Measurements from ENCODE around the gene MCRIP1.

MCRIP1 gene

DNA sequence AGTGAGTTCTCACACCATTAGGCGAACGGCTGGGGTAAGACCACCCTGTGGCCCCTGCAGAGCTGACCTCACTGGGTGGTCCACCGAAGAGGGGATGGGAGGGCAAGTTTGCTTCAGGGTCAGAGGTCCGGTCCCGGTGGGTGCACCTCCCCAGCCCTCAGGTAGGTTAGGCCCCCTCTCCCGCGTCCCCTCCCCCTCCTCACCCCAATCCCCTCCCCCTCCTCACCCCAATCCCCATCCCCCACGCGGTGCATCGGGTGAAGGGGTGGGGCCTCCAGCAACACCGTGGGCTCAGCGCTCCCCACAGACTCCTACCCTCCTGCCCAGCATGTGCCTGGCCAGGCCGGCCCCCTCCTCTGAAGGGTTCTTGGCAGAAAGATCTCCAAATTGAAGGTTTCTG, 13.4 kb downstream of the MCRIP1 start:
- DNase-seq (ENCODE audit: low spot score) = no peak

- no peak for DNase-seq (ENCODE audit: low spot score)
These were observed 15.3 kb downstream of the MCRIP1 start for GRCh38 chr17:81817758-81818147.

DNA sequence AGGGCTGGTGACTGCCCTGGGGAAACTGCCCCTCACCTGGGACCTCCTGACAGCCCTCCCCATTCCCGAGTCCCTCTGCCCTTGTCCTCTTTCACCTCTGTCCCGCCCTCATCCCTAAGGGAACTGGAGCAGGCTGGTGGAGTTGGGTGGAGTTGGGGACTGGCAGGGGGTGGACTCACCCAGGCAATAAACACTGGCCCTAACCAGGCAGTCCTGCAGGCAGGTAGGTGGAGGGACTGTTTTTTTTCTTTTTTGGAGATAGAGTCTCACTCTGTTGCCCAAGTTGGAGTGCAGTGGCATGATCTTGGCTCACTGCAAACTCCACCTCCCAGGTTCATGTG, 17.5 kb downstream of the MCRIP1 start:
- DNase-seq (ENCODE audit: low spot score) = no peak

DNA sequence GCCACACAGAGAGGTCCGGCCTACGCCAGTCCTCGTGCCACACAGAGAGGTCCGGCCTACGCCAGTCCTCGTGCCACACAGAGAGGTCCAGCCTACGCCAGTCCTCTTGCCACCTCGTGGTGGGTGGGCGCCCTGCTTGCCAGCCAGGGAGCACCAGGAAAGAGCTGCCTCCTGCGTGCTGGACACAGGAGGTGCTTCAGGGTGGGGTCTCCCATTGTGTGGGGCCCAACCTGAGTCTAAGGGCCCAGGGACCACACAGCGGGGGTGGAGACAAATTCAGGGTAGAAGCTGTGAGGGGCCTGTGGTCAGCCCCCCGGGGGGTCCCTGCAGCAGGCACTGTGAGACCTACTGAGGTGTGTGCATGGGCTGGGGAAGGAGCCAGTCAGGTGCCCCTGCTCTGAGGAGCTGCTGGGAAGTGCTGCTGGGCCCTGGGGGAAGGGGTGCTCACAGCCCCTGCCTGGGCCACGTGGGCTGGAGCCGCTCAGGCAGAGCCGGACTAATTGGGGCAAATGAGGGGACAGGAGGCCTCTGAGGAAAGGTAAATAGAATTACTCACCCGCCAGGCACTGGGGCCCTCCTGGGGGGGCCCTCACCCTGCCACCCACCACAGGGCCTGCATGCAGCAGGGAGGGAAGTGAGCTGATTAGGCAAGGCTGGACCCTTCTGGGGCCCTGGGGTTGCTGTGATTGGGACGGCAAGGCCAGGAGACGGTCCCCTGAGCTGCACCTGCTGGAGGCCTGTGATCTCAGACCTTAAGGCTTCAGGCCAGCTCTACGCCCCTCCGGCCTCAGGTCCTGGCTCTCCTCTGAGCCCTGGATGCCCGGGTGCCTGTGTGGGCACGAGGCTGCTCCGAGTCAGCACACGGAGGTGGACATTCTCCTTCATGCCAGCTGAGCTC, 18.1 kb downstream of the MCRIP1 start:
- no peak for DNase-seq (ENCODE audit: low spot score)

- no peak for DNase-seq (ENCODE audit: low spot score)
These were observed 19.0 kb downstream of the MCRIP1 start for GRCh38 chr17:81813861-81814683.

GRCh38 chr17:81813371-81813684, 19.8 kb downstream of the MCRIP1 start:
- DNase-seq (ENCODE audit: low spot score) = no peak

- DNase-seq (ENCODE audit: low spot score) = no peak
These were observed 20.3 kb downstream of the MCRIP1 start for GRCh38 chr17:81812571-81813370.

DNA sequence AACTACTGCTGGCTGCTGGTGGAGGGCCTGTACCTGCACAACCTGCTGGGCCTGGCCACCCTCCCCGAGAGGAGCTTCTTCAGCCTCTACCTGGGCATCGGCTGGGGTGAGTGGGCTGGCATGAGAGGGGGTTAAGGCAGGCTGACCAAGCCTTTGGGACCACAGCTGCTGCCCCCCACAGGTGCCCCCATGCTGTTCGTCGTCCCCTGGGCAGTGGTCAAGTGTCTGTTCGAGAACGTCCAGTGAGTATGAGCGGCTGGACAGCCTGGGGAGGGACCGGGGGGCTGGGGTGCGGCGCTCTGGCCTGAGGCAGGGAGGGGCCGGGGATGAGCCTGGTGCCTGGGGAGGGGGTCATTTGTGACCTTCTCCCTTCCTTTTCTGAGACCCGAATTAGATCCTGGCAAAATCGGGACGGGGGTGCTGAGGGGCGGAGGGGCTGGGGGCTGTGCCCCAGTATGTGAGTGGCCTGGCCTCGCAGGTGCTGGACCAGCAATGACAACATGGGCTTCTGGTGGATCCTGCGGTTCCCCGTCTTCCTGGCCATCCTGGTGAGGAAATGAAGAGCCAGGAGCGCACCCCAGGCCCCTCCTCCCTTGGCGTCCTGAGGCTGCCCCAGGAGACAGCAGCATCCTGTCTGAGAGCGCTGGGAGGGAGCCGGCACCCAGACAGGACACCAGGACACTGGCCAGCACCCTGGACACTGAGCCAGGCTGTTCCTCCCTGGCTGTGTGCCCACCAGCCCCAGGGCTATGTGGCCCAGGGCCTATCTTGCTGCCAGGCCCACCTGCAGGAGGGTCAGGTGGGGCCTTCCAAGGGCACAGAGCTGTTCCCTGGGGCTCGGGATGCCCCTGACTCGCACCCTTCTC, 21.2 kb downstream of the MCRIP1 start:
- no peak for DNase-seq (ENCODE audit: low spot score)

- no peak for DNase-seq (ENCODE audit: low spot score)
These were observed 22.0 kb downstream of the MCRIP1 start for GRCh38 chr17:81810892-81811704.

DNA sequence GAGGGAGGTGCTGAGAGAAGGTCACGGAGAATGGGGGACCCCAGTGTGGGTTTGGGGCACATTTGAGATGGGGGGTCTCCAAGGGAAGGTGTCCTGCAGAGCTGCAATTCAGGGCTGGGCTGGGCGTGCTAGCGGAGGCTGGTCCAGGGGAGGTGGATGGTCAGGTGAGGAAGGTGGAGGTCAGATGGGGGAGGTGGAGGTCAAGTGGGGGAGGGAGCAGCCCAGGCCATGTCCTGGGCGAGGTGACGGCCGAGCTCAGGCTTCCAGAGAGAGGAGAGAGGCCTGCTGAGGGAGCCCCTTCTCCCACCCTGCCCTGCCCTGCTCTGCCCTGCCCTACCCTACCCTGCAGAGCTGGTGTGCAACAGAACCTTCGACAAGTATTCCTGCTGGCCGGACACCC, 22.6 kb downstream of the MCRIP1 start:
- DNase-seq (ENCODE audit: low spot score) = no peak

DNA sequence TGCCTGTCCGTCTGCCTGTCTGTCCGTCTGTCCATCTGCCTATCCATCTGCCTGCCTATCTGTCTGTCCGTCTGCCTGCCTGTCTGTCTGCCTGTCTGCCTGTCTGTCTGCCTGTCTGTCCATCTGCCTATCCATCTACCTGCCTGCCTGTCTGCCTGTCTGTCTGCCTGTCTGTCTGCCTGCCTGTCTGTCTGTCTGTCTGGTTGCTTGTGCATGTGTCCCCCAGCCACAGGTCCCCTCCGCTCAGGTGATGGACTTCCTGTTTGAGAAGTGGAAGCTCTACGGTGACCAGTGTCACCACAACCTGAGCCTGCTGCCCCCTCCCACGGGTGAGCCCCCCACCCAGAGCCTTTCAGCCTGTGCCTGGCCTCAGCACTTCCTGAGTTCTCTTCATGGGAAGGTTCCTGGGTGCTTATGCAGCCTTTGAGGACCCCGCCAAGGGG, 23.5 kb downstream of the MCRIP1 start:
- no peak for DNase-seq (ENCODE audit: low spot score)

- DNase-seq (ENCODE audit: low spot score) = no peak
These were observed 24.1 kb downstream of the MCRIP1 start for GRCh38 chr17:81808778-81809555.

DNA sequence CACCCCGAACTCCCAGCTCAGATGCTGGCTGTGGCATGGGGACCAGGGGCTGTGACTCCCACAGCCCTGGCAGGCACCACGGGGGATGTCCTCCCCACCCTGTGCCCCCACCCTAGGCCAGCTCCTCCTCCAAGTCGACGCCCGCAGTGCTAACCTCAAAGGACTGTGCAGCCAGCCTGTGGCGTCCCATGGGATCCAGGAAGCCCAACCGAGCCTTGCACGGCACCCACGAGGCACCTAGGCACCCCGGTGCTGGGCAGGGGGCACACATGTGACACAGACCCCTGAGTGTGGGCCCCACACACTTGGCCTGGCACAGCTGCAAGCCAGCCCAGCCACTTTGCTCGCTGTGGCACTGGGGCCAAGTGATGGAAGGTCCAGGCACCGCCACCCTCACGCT, 25.3 kb downstream of the MCRIP1 start:
- DNase-seq (ENCODE audit: low spot score) = no peak

- DNase-seq (ENCODE audit: low spot score) = no peak
These were observed 25.8 kb downstream of the MCRIP1 start for GRCh38 chr17:81807210-81807719.

- no peak for DNase-seq (ENCODE audit: low spot score)
These were observed 26.5 kb downstream of the MCRIP1 start for GRCh38 chr17:81806461-81807209.

- DNase-seq (ENCODE audit: low spot score) = no peak
These were observed 27.2 kb downstream of the MCRIP1 start for GRCh38 chr17:81805707-81806460.

DNA sequence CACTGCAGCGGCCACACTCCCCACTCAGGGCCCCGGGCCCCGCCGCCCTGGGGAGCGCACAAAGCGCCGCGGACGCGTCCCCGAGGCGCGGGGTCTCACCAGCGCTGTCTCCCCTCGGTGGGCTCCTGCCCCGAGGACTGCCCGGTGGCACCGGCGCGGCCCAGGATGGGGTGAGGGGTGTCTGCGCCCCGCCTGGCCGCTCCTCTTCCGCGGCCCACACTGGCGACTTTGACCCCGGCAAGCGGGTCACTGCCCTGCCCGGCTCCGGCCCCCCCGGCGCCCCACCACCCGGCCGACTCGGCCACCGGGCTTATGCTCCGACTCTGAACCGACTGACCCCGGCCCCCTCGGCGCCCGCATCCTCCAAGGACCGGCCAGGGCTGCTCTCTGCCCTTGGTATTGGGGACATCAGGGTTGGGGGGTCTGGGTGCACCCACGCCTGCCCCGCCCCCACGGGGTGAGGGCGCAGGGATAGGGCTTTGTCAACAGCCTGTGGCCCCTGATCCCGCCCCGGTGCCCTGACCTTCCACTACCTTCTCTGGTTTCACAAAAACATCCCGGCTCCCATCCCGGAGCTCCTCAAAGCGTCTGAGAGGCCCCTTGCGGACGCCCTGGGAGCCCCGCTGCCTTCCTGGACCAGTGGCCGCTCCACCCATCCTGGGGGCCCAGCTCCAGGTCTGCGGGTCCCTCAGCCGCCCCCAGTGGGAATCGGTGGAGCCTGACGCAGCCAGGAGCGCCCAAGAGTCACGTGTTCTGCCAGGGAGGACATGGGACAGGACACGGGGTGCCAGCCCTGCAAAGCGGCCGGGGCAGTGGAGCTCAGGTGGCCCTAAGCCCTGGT, 28.3 kb downstream of the MCRIP1 start:
- no peak for DNase-seq (ENCODE audit: low spot score)
